Measurements from ENCODE around the gene RPGR.

RPGR gene

DNA sequence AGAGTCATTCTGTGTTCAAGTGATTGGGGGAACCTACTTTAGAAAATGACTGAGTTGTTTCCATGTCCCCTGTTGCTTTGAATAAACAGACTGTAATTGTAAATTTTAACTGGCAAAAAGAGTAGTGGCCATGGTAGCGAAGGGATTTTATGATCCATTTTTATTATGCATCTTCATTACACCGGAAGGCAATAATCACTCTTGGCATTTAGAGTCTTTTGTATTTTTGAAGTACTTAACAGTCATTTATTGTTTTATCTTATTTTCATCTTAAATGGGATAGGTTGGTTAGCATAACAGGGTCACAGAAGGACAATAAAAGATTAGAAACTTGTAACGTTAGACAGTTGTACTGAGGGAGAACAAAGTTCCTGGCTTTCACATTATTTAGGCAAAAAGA, 14.1 kb upstream of the RPGR start:
- TF ChIP-seq, protein P1, sequence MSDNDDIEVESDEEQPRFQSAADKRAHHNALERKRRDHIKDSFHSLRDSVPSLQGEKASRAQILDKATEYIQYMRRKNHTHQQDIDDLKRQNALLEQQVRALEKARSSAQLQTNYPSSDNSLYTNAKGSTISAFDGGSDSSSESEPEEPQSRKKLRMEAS (IDR thresholded peaks at IDR 0.05; ENCODE audit: low read depth, low read length) = no peak
- TF ChIP-seq, protein P2, sequence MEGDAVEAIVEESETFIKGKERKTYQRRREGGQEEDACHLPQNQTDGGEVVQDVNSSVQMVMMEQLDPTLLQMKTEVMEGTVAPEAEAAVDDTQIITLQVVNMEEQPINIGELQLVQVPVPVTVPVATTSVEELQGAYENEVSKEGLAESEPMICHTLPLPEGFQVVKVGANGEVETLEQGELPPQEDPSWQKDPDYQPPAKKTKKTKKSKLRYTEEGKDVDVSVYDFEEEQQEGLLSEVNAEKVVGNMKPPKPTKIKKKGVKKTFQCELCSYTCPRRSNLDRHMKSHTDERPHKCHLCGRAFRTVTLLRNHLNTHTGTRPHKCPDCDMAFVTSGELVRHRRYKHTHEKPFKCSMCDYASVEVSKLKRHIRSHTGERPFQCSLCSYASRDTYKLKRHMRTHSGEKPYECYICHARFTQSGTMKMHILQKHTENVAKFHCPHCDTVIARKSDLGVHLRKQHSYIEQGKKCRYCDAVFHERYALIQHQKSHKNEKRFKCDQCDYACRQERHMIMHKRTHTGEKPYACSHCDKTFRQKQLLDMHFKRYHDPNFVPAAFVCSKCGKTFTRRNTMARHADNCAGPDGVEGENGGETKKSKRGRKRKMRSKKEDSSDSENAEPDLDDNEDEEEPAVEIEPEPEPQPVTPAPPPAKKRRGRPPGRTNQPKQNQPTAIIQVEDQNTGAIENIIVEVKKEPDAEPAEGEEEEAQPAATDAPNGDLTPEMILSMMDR (IDR thresholded peaks at IDR 0.05; ENCODE audit: low read depth, low read length) = no peak
- no peak for DNase-seq (ENCODE audit: low read depth)
- no peak overlapping the region for H3K4me3 ChIP-seq (ENCODE audit: low read depth, low read length)

DNA sequence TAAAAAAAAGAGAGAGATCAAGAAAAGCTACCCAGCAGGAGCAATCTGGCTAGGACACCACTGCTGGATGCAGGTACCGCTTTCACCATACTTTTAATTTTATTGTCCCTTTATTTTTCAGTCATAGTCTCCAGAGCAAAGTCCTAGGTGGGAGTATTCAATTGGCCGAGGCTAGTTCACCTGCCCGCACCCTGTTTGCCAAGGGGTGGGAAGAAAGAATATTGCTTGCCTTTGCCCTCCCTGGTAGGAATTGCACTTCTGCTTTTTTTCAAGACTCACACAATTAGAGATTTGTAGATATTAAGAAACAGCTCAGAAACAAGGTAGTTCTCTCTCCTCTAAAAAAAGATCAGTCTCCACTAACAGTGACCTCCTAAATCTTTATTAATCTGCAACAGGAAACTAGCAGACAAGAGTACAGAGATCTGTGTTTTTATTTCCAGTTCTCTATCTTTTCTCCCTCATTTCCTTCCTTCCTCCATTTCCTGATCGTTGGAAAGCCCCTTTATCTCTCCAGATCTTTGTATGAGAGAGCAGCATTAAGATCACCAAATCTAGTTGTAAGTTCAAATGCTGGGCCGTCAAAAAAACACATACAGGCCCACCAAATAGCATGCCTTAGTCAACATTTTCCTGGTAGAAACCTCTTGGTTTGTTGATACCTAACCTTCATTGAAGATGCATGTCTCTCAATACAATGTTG, 9.4 kb upstream of the RPGR start:
- TF ChIP-seq, protein P2 (IDR thresholded peaks at IDR 0.05; ENCODE audit: low read depth, low read length) = no peak
- TF ChIP-seq MYC (IDR thresholded peaks at IDR 0.05; ENCODE audit: low read depth, low read length) (no peak), POLR2A (IDR thresholded peaks at IDR 0.05; ENCODE audit: extremely low read depth, insufficient read length) (no peak)
- TF ChIP-seq, protein P1 (IDR thresholded peaks at IDR 0.05; ENCODE audit: low read depth, low read length) = no peak
- no peak overlapping the region for H3K4me3 ChIP-seq (ENCODE audit: low read depth, low read length)
- DNase-seq (ENCODE audit: low read depth) = no peak

DNA sequence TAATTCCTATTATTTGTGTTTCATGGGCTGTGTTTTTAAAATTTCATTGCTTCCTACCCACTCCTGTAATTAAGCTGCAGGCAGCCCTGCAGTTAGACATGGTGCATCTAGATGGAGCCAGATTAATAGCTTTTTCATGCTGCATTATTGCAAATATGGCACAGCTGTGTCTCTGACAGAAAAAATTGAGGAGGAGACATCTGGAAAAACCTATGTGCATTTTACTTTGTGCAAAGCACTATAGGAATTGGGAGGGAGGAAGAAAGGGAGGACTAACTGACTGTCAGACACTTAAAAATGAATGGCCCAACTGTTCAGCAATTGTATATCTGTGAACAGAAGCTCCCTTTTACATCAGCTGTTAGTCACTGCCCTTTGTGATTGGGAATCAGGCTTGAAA, 8.1 kb upstream of the RPGR start:
- no peak overlapping the region for H3K4me3 ChIP-seq (ENCODE audit: low read depth, low read length)
- no peak for DNase-seq (ENCODE audit: low read depth)
- TF ChIP-seq MYC (IDR thresholded peaks at IDR 0.05; ENCODE audit: low read depth, low read length) (no peak), POLR2A (IDR thresholded peaks at IDR 0.05; ENCODE audit: extremely low read depth, insufficient read length) (no peak)
- TF ChIP-seq, protein P1 (IDR thresholded peaks at IDR 0.05; ENCODE audit: low read depth, low read length) = no peak
- TF ChIP-seq, protein P2 (IDR thresholded peaks at IDR 0.05; ENCODE audit: low read depth, low read length) = no peak

DNA sequence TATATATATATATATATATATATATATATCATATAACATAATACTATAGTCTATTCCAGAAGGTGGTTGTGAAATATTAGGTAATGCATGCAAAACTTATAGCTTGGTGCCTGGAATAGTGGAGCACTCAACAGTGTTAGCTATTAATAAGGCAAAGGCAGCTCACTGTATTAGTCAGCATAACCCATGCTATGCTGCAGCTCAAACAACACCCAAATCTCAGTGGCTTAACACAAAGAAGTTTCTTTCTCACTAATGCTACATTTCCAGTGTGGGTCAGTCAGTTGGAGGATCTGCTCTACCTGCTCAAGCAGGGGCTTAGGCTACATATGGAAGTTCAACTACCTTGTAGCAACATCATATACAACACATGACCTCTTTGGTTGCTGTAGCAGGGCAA, 5.2 kb upstream of the RPGR start:
- no peak for DNase-seq (ENCODE audit: low read depth)
- TF ChIP-seq POLR2A (IDR thresholded peaks at IDR 0.05; ENCODE audit: extremely low read depth, insufficient read length) = no peak
- TF ChIP-seq, protein P2 (IDR thresholded peaks at IDR 0.05; ENCODE audit: low read depth, low read length) = no peak
- TF ChIP-seq, protein P1 (IDR thresholded peaks at IDR 0.05; ENCODE audit: low read depth, low read length) = no peak
- TF ChIP-seq MYC (IDR thresholded peaks at IDR 0.05; ENCODE audit: low read depth, low read length) = no peak
- no peak overlapping the region for H3K4me3 ChIP-seq (ENCODE audit: low read depth, low read length)

DNA sequence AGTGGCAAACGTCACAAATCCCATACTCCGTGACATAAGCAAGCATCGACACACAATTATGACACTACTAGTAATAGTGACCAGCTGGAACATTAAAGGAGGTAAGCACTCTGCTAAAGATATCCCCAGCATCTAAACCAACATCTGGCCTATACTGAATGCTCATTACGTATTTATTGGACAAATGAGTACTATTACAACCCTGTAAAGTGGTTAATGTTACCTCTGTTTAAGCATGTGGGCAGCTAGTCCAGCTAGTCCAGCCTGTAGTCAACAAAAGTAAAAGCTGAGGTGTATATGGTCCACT, 419 bp upstream of the RPGR start:
- no peak for DNase-seq (ENCODE audit: low read depth)
- peak overlapping the region; percentile 57 for H3K4me3 ChIP-seq (ENCODE audit: low read depth, low read length)
- TF ChIP-seq, protein P1 (IDR thresholded peaks at IDR 0.05; ENCODE audit: low read depth, low read length) = no peak
- no peak for TF ChIP-seq MYC (IDR thresholded peaks at IDR 0.05; ENCODE audit: low read depth, low read length)

DNA sequence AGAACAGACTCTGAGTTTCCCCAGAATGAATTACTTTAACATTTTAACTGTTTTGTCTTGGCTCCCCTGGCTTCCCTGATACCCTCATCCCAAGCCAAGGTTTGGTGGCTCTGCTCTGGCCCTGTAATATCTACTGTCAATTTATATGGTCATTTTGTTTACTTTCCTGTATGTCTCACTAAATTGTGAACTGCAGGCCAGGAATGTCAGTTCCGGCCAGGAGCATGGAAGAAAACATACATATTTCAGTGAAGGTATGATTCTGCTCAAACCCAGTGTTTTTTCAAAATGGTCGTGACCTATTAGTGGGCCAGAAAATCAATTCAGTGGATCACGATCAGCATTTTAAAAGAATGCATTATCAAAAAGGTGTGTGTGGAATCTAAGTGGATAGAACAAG, 1.2 kb downstream of the RPGR start:
- no peak for DNase-seq (ENCODE audit: low read depth)
- TF ChIP-seq, protein P1 (IDR thresholded peaks at IDR 0.05; ENCODE audit: low read depth, low read length) = no peak
- TF ChIP-seq MYC (IDR thresholded peaks at IDR 0.05; ENCODE audit: low read depth, low read length) = no peak
- H3K4me3 ChIP-seq (ENCODE audit: low read depth, low read length) = peak overlapping the region; percentile 92

DNA sequence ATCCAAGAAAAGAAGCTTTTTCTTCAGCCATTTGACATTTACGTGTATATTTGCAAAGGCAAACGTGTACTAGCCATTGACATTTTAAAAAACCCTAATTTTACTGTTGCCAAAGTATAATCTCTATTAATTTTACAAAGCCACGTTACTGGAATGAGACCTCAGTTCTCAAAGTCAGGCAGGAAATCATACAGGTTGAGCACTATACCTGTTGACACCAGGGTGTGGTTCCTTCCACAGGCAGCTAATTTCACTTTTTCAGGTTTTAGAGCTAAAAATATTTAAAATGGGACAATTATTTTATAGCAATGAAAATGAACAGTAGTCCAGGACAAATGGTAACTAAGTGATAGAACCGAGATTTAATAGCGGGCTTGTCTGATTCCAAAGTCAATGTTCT, 6.5 kb downstream of the RPGR start:
- TF ChIP-seq MYC (IDR thresholded peaks at IDR 0.05; ENCODE audit: low read depth, low read length) (no peak), POLR2A (IDR thresholded peaks at IDR 0.05; ENCODE audit: extremely low read depth, insufficient read length) (no peak)
- TF ChIP-seq, protein P1 (IDR thresholded peaks at IDR 0.05; ENCODE audit: low read depth, low read length) = no peak
- TF ChIP-seq, protein P2 (IDR thresholded peaks at IDR 0.05; ENCODE audit: low read depth, low read length) = no peak
- no peak overlapping the region for H3K4me3 ChIP-seq (ENCODE audit: low read depth, low read length)
- no peak for DNase-seq (ENCODE audit: low read depth)
